ENCODE results near the gene CYP1B1. TPM values are rescaled to one million over a fixed set of nuclear protein-coding genes. Genes with fewer than 3 reads are reported as not detected.
A peak's percentile ranks its signal among the peaks of the same experiment; 100 is the strongest.
"Not testable (repeated sequence)": the region's sequence is repeated elsewhere in the genome, so short reads cannot be mapped to it uniquely, and the experiment has no call there.

Gene CYP1B1
- total and polyA plus RNA-seq, 2 donors from 2014 or later: 7.7 to 79.2 TPM

GRCh38 chr2:38092196-38092902, 16.4 kb upstream of the CYP1B1 start:
- no peak for TF ChIP-seq CTCF (IDR thresholded peaks at IDR 0.05; ENCODE audit: borderline replicate concordance, extremely low read depth, insufficient read depth)
- intact Hi-C loops (cut with DNase I): no loop called here
- DNase-seq (peak in 2 of 5 donors; percentile 35 to 80), FAIRE-seq (no peak)
- peaks cover 0 to 15% (median 5%) of the 10 kb centered on the region in 3 donors for H3K4me1 ChIP-seq (ENCODE audit: control insufficient read depth in 2 of 3, insufficient read depth in 2 of 3, low read depth in 1 of 3, low read length in 3 of 3)
- H3K27ac ChIP-seq (ENCODE audit: low read depth in 2 of 2, low read length in 2 of 2): no peak overlapping the region
- no peak overlapping the region for H3K9ac ChIP-seq (ENCODE audit: low read length in 3 of 3)
- H3K27me3 ChIP-seq (ENCODE audit: control insufficient read depth, insufficient read depth, low read length): no peaks in the 10 kb centered on the region
- no peak overlapping the region for H3K4me3 ChIP-seq (ENCODE audit: low read length in 3 of 3)
- no peaks in the 10 kb centered on the region for H3K9me3 ChIP-seq (ENCODE audit: control insufficient read depth in 2 of 3, insufficient read depth in 1 of 3, low read length in 3 of 3)
- H3K36me3 ChIP-seq (ENCODE audit: control insufficient read depth in 2 of 3, insufficient read depth in 3 of 3, low read length in 3 of 3): no peaks in the 10 kb centered on the region

- intact Hi-C loops (cut with DNase I): no loop called here
Measured at GRCh38 chr2:38091760-38092159, 15.8 kb upstream of the CYP1B1 start.

GRCh38 chr2:38090928-38091327, 15.0 kb upstream of the CYP1B1 start:
- intact Hi-C loops (cut with DNase I): no loop called here
- TF ChIP-seq CTCF (IDR thresholded peaks at IDR 0.05; ENCODE audit: borderline replicate concordance, extremely low read depth, insufficient read depth): no peak
- DNase-seq (no peak), FAIRE-seq (no peak)
- H3K9ac ChIP-seq (ENCODE audit: low read length in 3 of 3): no peak overlapping the region
- no peaks in the 10 kb centered on the region for H3K9me3 ChIP-seq (ENCODE audit: control insufficient read depth in 2 of 3, insufficient read depth in 1 of 3, low read length in 3 of 3)
- peaks cover 0 to 6% (median 0%) of the 10 kb centered on the region in 3 donors for H3K4me1 ChIP-seq (ENCODE audit: control insufficient read depth in 2 of 3, insufficient read depth in 2 of 3, low read depth in 1 of 3, low read length in 3 of 3)
- no peaks in the 10 kb centered on the region for H3K27me3 ChIP-seq (ENCODE audit: control insufficient read depth, insufficient read depth, low read length)
- H3K36me3 ChIP-seq (ENCODE audit: control insufficient read depth in 2 of 3, insufficient read depth in 3 of 3, low read length in 3 of 3): no peaks in the 10 kb centered on the region
- no peak overlapping the region for H3K27ac ChIP-seq (ENCODE audit: low read depth in 2 of 2, low read length in 2 of 2)
- H3K4me3 ChIP-seq (ENCODE audit: low read length in 3 of 3): no peak overlapping the region

More at GRCh38 chr2:38091760-38092159, 15.8 kb upstream of the CYP1B1 start:
- DNase-seq (no peak), FAIRE-seq (no peak)
- H3K36me3 ChIP-seq (ENCODE audit: control insufficient read depth in 2 of 3, insufficient read depth in 3 of 3, low read length in 3 of 3): no peaks in the 10 kb centered on the region
- H3K9ac ChIP-seq (ENCODE audit: low read length in 3 of 3): no peak overlapping the region
- H3K4me3 ChIP-seq (ENCODE audit: low read length in 3 of 3): no peak overlapping the region
- H3K9me3 ChIP-seq (ENCODE audit: control insufficient read depth in 2 of 3, insufficient read depth in 1 of 3, low read length in 3 of 3): no peaks in the 10 kb centered on the region
- no peak for TF ChIP-seq CTCF (IDR thresholded peaks at IDR 0.05; ENCODE audit: borderline replicate concordance, extremely low read depth, insufficient read depth)
- H3K27me3 ChIP-seq (ENCODE audit: control insufficient read depth, insufficient read depth, low read length): no peaks in the 10 kb centered on the region
- peaks cover 0 to 14% (median 4%) of the 10 kb centered on the region in 3 donors for H3K4me1 ChIP-seq (ENCODE audit: control insufficient read depth in 2 of 3, insufficient read depth in 2 of 3, low read depth in 1 of 3, low read length in 3 of 3)
- H3K27ac ChIP-seq (ENCODE audit: low read depth in 2 of 2, low read length in 2 of 2): peak overlapping the region in 1 of 2 donors; percentile 42

- H3K36me3 ChIP-seq (ENCODE audit: control insufficient read depth in 2 of 3, insufficient read depth in 3 of 3, low read length in 3 of 3); H3K9ac ChIP-seq (ENCODE audit: low read length in 3 of 3); H3K4me3 ChIP-seq (ENCODE audit: low read length in 3 of 3); H3K4me1 ChIP-seq (ENCODE audit: control insufficient read depth in 2 of 3, insufficient read depth in 2 of 3, low read depth in 1 of 3, low read length in 3 of 3); H3K27me3 ChIP-seq (ENCODE audit: control insufficient read depth, insufficient read depth, low read length); FAIRE-seq; intact Hi-C loops (cut with DNase I); DNase-seq; H3K9me3 ChIP-seq (ENCODE audit: control insufficient read depth in 2 of 3, insufficient read depth in 1 of 3, low read length in 3 of 3); H3K27ac ChIP-seq (ENCODE audit: low read depth in 2 of 2, low read length in 2 of 2): not testable (repeated sequence)
Measured at GRCh38 chr2:38090212-38090611, 14.3 kb upstream of the CYP1B1 start.

GRCh38 chr2:38085998-38086698, 10.2 kb upstream of the CYP1B1 start:
- not testable (repeated sequence) for FAIRE-seq

GRCh38 chr2:38084556-38084955, 8.6 kb upstream of the CYP1B1 start:
- H3K4me1 ChIP-seq (ENCODE audit: control insufficient read depth in 2 of 3, insufficient read depth in 2 of 3, low read depth in 1 of 3, low read length in 3 of 3); DNase-seq; H3K36me3 ChIP-seq (ENCODE audit: control insufficient read depth in 2 of 3, insufficient read depth in 3 of 3, low read length in 3 of 3); H3K4me3 ChIP-seq (ENCODE audit: low read length in 3 of 3); intact Hi-C loops (cut with DNase I); H3K9me3 ChIP-seq (ENCODE audit: control insufficient read depth in 2 of 3, insufficient read depth in 1 of 3, low read length in 3 of 3); H3K27ac ChIP-seq (ENCODE audit: low read depth in 2 of 2, low read length in 2 of 2); FAIRE-seq; H3K9ac ChIP-seq (ENCODE audit: low read length in 3 of 3); H3K27me3 ChIP-seq (ENCODE audit: control insufficient read depth, insufficient read depth, low read length): not testable (repeated sequence)

More at GRCh38 chr2:38085998-38086698, 10.2 kb upstream of the CYP1B1 start:
- H3K27ac ChIP-seq (ENCODE audit: low read depth in 2 of 2, low read length in 2 of 2); intact Hi-C loops (cut with DNase I); H3K4me1 ChIP-seq (ENCODE audit: control insufficient read depth in 2 of 3, insufficient read depth in 2 of 3, low read depth in 1 of 3, low read length in 3 of 3); DNase-seq; H3K9me3 ChIP-seq (ENCODE audit: control insufficient read depth in 2 of 3, insufficient read depth in 1 of 3, low read length in 3 of 3); H3K4me3 ChIP-seq (ENCODE audit: low read length in 3 of 3); H3K27me3 ChIP-seq (ENCODE audit: control insufficient read depth, insufficient read depth, low read length); H3K36me3 ChIP-seq (ENCODE audit: control insufficient read depth in 2 of 3, insufficient read depth in 3 of 3, low read length in 3 of 3); H3K9ac ChIP-seq (ENCODE audit: low read length in 3 of 3): not testable (repeated sequence)

Data from kidney (tissue), 14 donors.